ENCODE measurements around the gene BTBD10.
A peak's percentile ranks its signal among the peaks of the same experiment; 100 is the strongest.
"Not testable (repeated sequence)": the region's sequence is repeated elsewhere in the genome, so short reads cannot be mapped to it uniquely, and the experiment has no call there.

Gene BTBD10

GRCh38 chr11:13446444-13446843, 16.6 kb downstream of the BTBD10 start:
- no peaks in the 10 kb centered on the region for H3K36me3 ChIP-seq (ENCODE audit: control insufficient read depth in 5 of 5, insufficient read depth in 5 of 5, low read length in 5 of 5)
- H3K27me3 ChIP-seq (ENCODE audit: control insufficient read depth in 5 of 5, insufficient read depth in 4 of 5, low read length in 5 of 5): no peaks in the 10 kb centered on the region
- H3K9ac ChIP-seq (ENCODE audit: low read length in 5 of 5): no peak overlapping the region
- H3K27ac ChIP-seq (ENCODE audit: low read depth, low read length): no peak overlapping the region
- H3K4me1 ChIP-seq (ENCODE audit: control insufficient read depth in 5 of 5, insufficient read depth in 5 of 5, low read length in 5 of 5): peaks cover 0 to 12% (median 11%) of the 10 kb centered on the region in 5 donors
- H3K9me3 ChIP-seq (ENCODE audit: control insufficient read depth in 5 of 5, low read length in 5 of 5): peaks cover 0 to 3% (median 0%) of the 10 kb centered on the region in 5 donors
- no peak overlapping the region for H3K4me3 ChIP-seq (ENCODE audit: low read depth in 1 of 5, low read length in 5 of 5)

GRCh38 chr11:13445588-13445987, 17.4 kb downstream of the BTBD10 start:
- H3K27me3 ChIP-seq (ENCODE audit: control insufficient read depth in 5 of 5, insufficient read depth in 4 of 5, low read length in 5 of 5): no peaks in the 10 kb centered on the region
- no peak overlapping the region for H3K9ac ChIP-seq (ENCODE audit: low read length in 5 of 5)
- H3K9me3 ChIP-seq (ENCODE audit: control insufficient read depth in 5 of 5, low read length in 5 of 5): no peaks in the 10 kb centered on the region
- no peak overlapping the region for H3K27ac ChIP-seq (ENCODE audit: low read depth, low read length)
- H3K4me3 ChIP-seq (ENCODE audit: low read depth in 1 of 5, low read length in 5 of 5): no peak overlapping the region
- peaks cover 0 to 12% (median 12%) of the 10 kb centered on the region in 5 donors for H3K4me1 ChIP-seq (ENCODE audit: control insufficient read depth in 5 of 5, insufficient read depth in 5 of 5, low read length in 5 of 5)
- no peaks in the 10 kb centered on the region for H3K36me3 ChIP-seq (ENCODE audit: control insufficient read depth in 5 of 5, insufficient read depth in 5 of 5, low read length in 5 of 5)

- H3K9me3 ChIP-seq (ENCODE audit: control insufficient read depth in 5 of 5, low read length in 5 of 5): no peaks in the 10 kb centered on the region
Measured at GRCh38 chr11:13440100-13440855, 22.7 kb downstream of the BTBD10 start.

GRCh38 chr11:13438291-13438690, 24.7 kb downstream of the BTBD10 start:
- no peaks in the 10 kb centered on the region for H3K9me3 ChIP-seq (ENCODE audit: control insufficient read depth in 5 of 5, low read length in 5 of 5)
- no peak overlapping the region for H3K4me3 ChIP-seq (ENCODE audit: low read depth in 1 of 5, low read length in 5 of 5)
- no peak overlapping the region for H3K27ac ChIP-seq (ENCODE audit: low read depth, low read length)
- peaks cover 0 to 3% (median 0%) of the 10 kb centered on the region in 5 donors for H3K36me3 ChIP-seq (ENCODE audit: control insufficient read depth in 5 of 5, insufficient read depth in 5 of 5, low read length in 5 of 5)
- no peaks in the 10 kb centered on the region for H3K27me3 ChIP-seq (ENCODE audit: control insufficient read depth in 5 of 5, insufficient read depth in 4 of 5, low read length in 5 of 5)
- peaks cover 4 to 11% (median 8%) of the 10 kb centered on the region in 5 donors for H3K4me1 ChIP-seq (ENCODE audit: control insufficient read depth in 5 of 5, insufficient read depth in 5 of 5, low read length in 5 of 5)
- no peak overlapping the region for H3K9ac ChIP-seq (ENCODE audit: low read length in 5 of 5)

More at GRCh38 chr11:13440100-13440855, 22.7 kb downstream of the BTBD10 start:
- H3K4me3 ChIP-seq (ENCODE audit: low read depth in 1 of 5, low read length in 5 of 5): peak overlapping the region in 4 of 5 donors; percentile 17 to 52 (median 34)
- peak overlapping the region; percentile 55 for H3K27ac ChIP-seq (ENCODE audit: low read depth, low read length)
- no peaks in the 10 kb centered on the region for H3K36me3 ChIP-seq (ENCODE audit: control insufficient read depth in 5 of 5, insufficient read depth in 5 of 5, low read length in 5 of 5)
- peaks cover 4 to 11% (median 8%) of the 10 kb centered on the region in 5 donors for H3K4me1 ChIP-seq (ENCODE audit: control insufficient read depth in 5 of 5, insufficient read depth in 5 of 5, low read length in 5 of 5)
- H3K27me3 ChIP-seq (ENCODE audit: control insufficient read depth in 5 of 5, insufficient read depth in 4 of 5, low read length in 5 of 5): no peaks in the 10 kb centered on the region
- peak overlapping the region; percentile 3 to 59 (median 22) for H3K9ac ChIP-seq (ENCODE audit: low read length in 5 of 5)

GRCh38 chr11:13436836-13437235, 26.2 kb downstream of the BTBD10 start:
- H3K4me3 ChIP-seq (ENCODE audit: low read depth in 1 of 5, low read length in 5 of 5); H3K9ac ChIP-seq (ENCODE audit: low read length in 5 of 5); H3K27ac ChIP-seq (ENCODE audit: low read depth, low read length); H3K36me3 ChIP-seq (ENCODE audit: control insufficient read depth in 5 of 5, insufficient read depth in 5 of 5, low read length in 5 of 5); H3K9me3 ChIP-seq (ENCODE audit: control insufficient read depth in 5 of 5, low read length in 5 of 5); H3K27me3 ChIP-seq (ENCODE audit: control insufficient read depth in 5 of 5, insufficient read depth in 4 of 5, low read length in 5 of 5): not testable (repeated sequence)
- H3K4me1 ChIP-seq (ENCODE audit: control insufficient read depth in 5 of 5, insufficient read depth in 5 of 5, low read length in 5 of 5): peaks cover 4 to 11% (median 8%) of the 10 kb centered on the region in 5 donors

GRCh38 chr11:13434247-13435205, 28.5 kb downstream of the BTBD10 start:
- no peak overlapping the region for H3K27ac ChIP-seq (ENCODE audit: low read depth, low read length)
- H3K9ac ChIP-seq (ENCODE audit: low read length in 5 of 5): no peak overlapping the region
- H3K4me3 ChIP-seq (ENCODE audit: low read depth in 1 of 5, low read length in 5 of 5): no peak overlapping the region
- no peaks in the 10 kb centered on the region for H3K4me1 ChIP-seq (ENCODE audit: control insufficient read depth in 5 of 5, insufficient read depth in 5 of 5, low read length in 5 of 5)
- no peaks in the 10 kb centered on the region for H3K9me3 ChIP-seq (ENCODE audit: control insufficient read depth in 5 of 5, low read length in 5 of 5)
- no peaks in the 10 kb centered on the region for H3K27me3 ChIP-seq (ENCODE audit: control insufficient read depth in 5 of 5, insufficient read depth in 4 of 5, low read length in 5 of 5)
- H3K36me3 ChIP-seq (ENCODE audit: control insufficient read depth in 5 of 5, insufficient read depth in 5 of 5, low read length in 5 of 5): peaks cover 0 to 3% (median 0%) of the 10 kb centered on the region in 5 donors

GRCh38 chr11:13433437-13433836, 29.6 kb downstream of the BTBD10 start:
- H3K9me3 ChIP-seq (ENCODE audit: control insufficient read depth in 5 of 5, low read length in 5 of 5): peaks cover 0 to 4% (median 3%) of the 10 kb centered on the region in 5 donors
- no peak overlapping the region for H3K27ac ChIP-seq (ENCODE audit: low read depth, low read length)

GRCh38 chr11:13429836-13430235, 33.2 kb downstream of the BTBD10 start:
- H3K9ac ChIP-seq (ENCODE audit: low read length in 5 of 5): no peak overlapping the region
- no peak overlapping the region for H3K27ac ChIP-seq (ENCODE audit: low read depth, low read length)
- H3K27me3 ChIP-seq (ENCODE audit: control insufficient read depth in 5 of 5, insufficient read depth in 4 of 5, low read length in 5 of 5): no peaks in the 10 kb centered on the region
- peaks cover 0 to 3% (median 0%) of the 10 kb centered on the region in 5 donors for H3K36me3 ChIP-seq (ENCODE audit: control insufficient read depth in 5 of 5, insufficient read depth in 5 of 5, low read length in 5 of 5)
- peaks cover 2 to 11% (median 9%) of the 10 kb centered on the region in 5 donors for H3K9me3 ChIP-seq (ENCODE audit: control insufficient read depth in 5 of 5, low read length in 5 of 5)
- no peak overlapping the region for H3K4me3 ChIP-seq (ENCODE audit: low read depth in 1 of 5, low read length in 5 of 5)
- H3K4me1 ChIP-seq (ENCODE audit: control insufficient read depth in 5 of 5, insufficient read depth in 5 of 5, low read length in 5 of 5): no peaks in the 10 kb centered on the region

More at GRCh38 chr11:13433437-13433836, 29.6 kb downstream of the BTBD10 start:
- H3K4me3 ChIP-seq (ENCODE audit: low read depth in 1 of 5, low read length in 5 of 5): no peak overlapping the region
- H3K9ac ChIP-seq (ENCODE audit: low read length in 5 of 5): no peak overlapping the region
- H3K4me1 ChIP-seq (ENCODE audit: control insufficient read depth in 5 of 5, insufficient read depth in 5 of 5, low read length in 5 of 5): no peaks in the 10 kb centered on the region
- H3K36me3 ChIP-seq (ENCODE audit: control insufficient read depth in 5 of 5, insufficient read depth in 5 of 5, low read length in 5 of 5): peaks cover 0 to 3% (median 0%) of the 10 kb centered on the region in 5 donors
- no peaks in the 10 kb centered on the region for H3K27me3 ChIP-seq (ENCODE audit: control insufficient read depth in 5 of 5, insufficient read depth in 4 of 5, low read length in 5 of 5)

- H3K9me3 ChIP-seq (ENCODE audit: control insufficient read depth in 5 of 5, low read length in 5 of 5): peaks cover 2 to 11% (median 9%) of the 10 kb centered on the region in 5 donors
- no peaks in the 10 kb centered on the region for H3K4me1 ChIP-seq (ENCODE audit: control insufficient read depth in 5 of 5, insufficient read depth in 5 of 5, low read length in 5 of 5)
Measured at GRCh38 chr11:13429288-13429687, 33.7 kb downstream of the BTBD10 start.

More at GRCh38 chr11:13429288-13429687, 33.7 kb downstream of the BTBD10 start:
- no peak overlapping the region for H3K27ac ChIP-seq (ENCODE audit: low read depth, low read length)
- H3K4me3 ChIP-seq (ENCODE audit: low read depth in 1 of 5, low read length in 5 of 5): no peak overlapping the region
- no peak overlapping the region for H3K9ac ChIP-seq (ENCODE audit: low read length in 5 of 5)
- H3K27me3 ChIP-seq (ENCODE audit: control insufficient read depth in 5 of 5, insufficient read depth in 4 of 5, low read length in 5 of 5): no peaks in the 10 kb centered on the region
- no peaks in the 10 kb centered on the region for H3K36me3 ChIP-seq (ENCODE audit: control insufficient read depth in 5 of 5, insufficient read depth in 5 of 5, low read length in 5 of 5)
